Neuronal stem cell (in vitro differentiated cells): ENCODE data around the gene IL31.

Source experiments
- DNase-seq: peaks from one replicate; pipeline ENCODE4 v3.0.0-alpha.2; 2013; ENCODE audit warnings: low spot score
- H2AFZ ChIP-seq: one replicate; pipeline ENCODE4 v1.6.1; 2013; ENCODE audit warnings: mild to moderate bottlenecking, low read length, inconsistent platforms
- H2AK5ac ChIP-seq: 2 replicates; pipeline ENCODE4 v1.6.1; 2013; ENCODE audit warnings: low read depth, mild to moderate bottlenecking, inconsistent platforms, low read length, moderate library complexity, mixed read lengths
- H2BK120ac ChIP-seq: 2 replicates; pipeline ENCODE4 v1.6.1; 2013; ENCODE audit warnings: low read depth, mild to moderate bottlenecking, inconsistent platforms, low read length, moderate library complexity, mixed read lengths
- H2BK12ac ChIP-seq: one replicate; pipeline ENCODE4 v1.6.1; 2013; ENCODE audit warnings: low read length, inconsistent platforms
- H2BK15ac ChIP-seq: 2 replicates; pipeline ENCODE4 v1.6.1; 2013; ENCODE audit warnings: mild to moderate bottlenecking, low read length, inconsistent platforms, mixed read lengths
- H2BK5ac ChIP-seq: one replicate; pipeline ENCODE4 v1.6.1; 2013; ENCODE audit warnings: inconsistent platforms, mild to moderate bottlenecking, low read length, moderate library complexity
- H3K14ac ChIP-seq: one replicate; pipeline ENCODE4 v1.6.1; 2013; ENCODE audit warnings: low read length, inconsistent platforms
- H3K18ac ChIP-seq: 2 replicates; pipeline ENCODE4 v1.6.1; 2013; ENCODE audit warnings: low read length, inconsistent platforms
- H3K23ac ChIP-seq: 2 replicates; pipeline ENCODE4 v1.6.1; 2013; ENCODE audit warnings: low read depth, mild to moderate bottlenecking, mixed read lengths, low read length, inconsistent platforms; ENCODE audit not compliant: poor library complexity
- H3K27ac ChIP-seq: replicated peaks from 3 replicates; pipeline ENCODE4 v1.5.1; 2013; ENCODE audit warnings: low read length, inconsistent platforms
- H3K27me3 ChIP-seq, 3 experiments: 2 replicates each; pipeline ENCODE4 v1.6.1; 2013; ENCODE audit warnings: low read length in 3 of 3, mild to moderate bottlenecking in 2 of 3, inconsistent platforms in 1 of 3, low read depth in 1 of 3, mixed read lengths in 1 of 3, moderate library complexity in 1 of 3; ENCODE audit not compliant: control insufficient read depth in 3 of 3, insufficient read depth in 3 of 3
- H3K36me3 ChIP-seq, 2 donors: replicated peaks in 1 of 2; 2 replicates each; pipeline ENCODE4 v1.6.1; 2013; ENCODE audit warnings: low read length in 2 of 2; ENCODE audit not compliant: control insufficient read depth in 2 of 2, insufficient read depth in 2 of 2
- H3K4ac ChIP-seq: 2 replicates; pipeline ENCODE4 v1.6.1; 2013; ENCODE audit warnings: inconsistent platforms, mild to moderate bottlenecking, low read length, moderate library complexity
- H3K4me1 ChIP-seq, 2 donors: 1 replicate in 1 of 2; 2 replicates in 1 of 2; pipeline ENCODE4 v1.6.1; 2013; ENCODE audit warnings: low read length in 2 of 2, low read depth in 1 of 2; ENCODE audit not compliant: control insufficient read depth in 2 of 2, insufficient read depth in 1 of 2
- H3K4me2 ChIP-seq: one replicate; pipeline ENCODE4 v1.6.1; 2013; ENCODE audit warnings: mild to moderate bottlenecking, low read length, inconsistent platforms; ENCODE audit not compliant: insufficient read depth, poor library complexity, severe bottlenecking
- H3K4me3 ChIP-seq, 2 donors: 2 replicates each; pipeline ENCODE4 v1.5.1; 2013; ENCODE audit warnings: low read length in 2 of 2, mild to moderate bottlenecking in 2 of 2, inconsistent platforms in 1 of 2, moderate library complexity in 1 of 2
- H3K79me1 ChIP-seq: one replicate; pipeline ENCODE4 v1.6.1; 2013; ENCODE audit warnings: low read depth, mild to moderate bottlenecking, inconsistent platforms, low read length, moderate library complexity
- H3K9ac ChIP-seq: one replicate; pipeline ENCODE4 v1.6.1; 2013; ENCODE audit warnings: mild to moderate bottlenecking, low read depth, low read length, inconsistent platforms; ENCODE audit not compliant: poor library complexity
- H3K9me3 ChIP-seq, 2 donors: replicated peaks in 1 of 2; 2 replicates each; pipeline versions ENCODE3 to v1.6.1; 2013; ENCODE audit warnings: low read length in 2 of 2, mild to moderate bottlenecking in 2 of 2, inconsistent platforms in 1 of 2, low read depth in 1 of 2, mixed read lengths in 1 of 2, moderate library complexity in 1 of 2; ENCODE audit not compliant: control insufficient read depth in 2 of 2, insufficient read depth in 1 of 2
- H4K8ac ChIP-seq: one replicate; pipeline ENCODE4 v1.6.1; 2013; ENCODE audit warnings: low read depth, mild to moderate bottlenecking, inconsistent platforms, low read length, moderate library complexity
- H4K91ac ChIP-seq: one replicate; pipeline ENCODE4 v1.6.1; 2013; ENCODE audit warnings: low read length, low read depth, mild to moderate bottlenecking, inconsistent platforms; ENCODE audit not compliant: poor library complexity
- WGBS, 2 donors: extraction: QIAGEN DNeasy Blood & Tissue Kit; methylation state at CpG; one replicate each; pipeline ENCODE4 v1.1.7; 2013; ENCODE audit warnings: missing lambda C conversion rate in 2 of 2, mixed read lengths in 1 of 2; ENCODE audit not compliant: insufficient read length in 2 of 2, insufficient replicate concordance in 1 of 2; ENCODE audit errors: extremely low coverage in 2 of 2; 5-methylcytosine and 5-hydroxymethylcytosine counted together

IL31 gene

DNA sequence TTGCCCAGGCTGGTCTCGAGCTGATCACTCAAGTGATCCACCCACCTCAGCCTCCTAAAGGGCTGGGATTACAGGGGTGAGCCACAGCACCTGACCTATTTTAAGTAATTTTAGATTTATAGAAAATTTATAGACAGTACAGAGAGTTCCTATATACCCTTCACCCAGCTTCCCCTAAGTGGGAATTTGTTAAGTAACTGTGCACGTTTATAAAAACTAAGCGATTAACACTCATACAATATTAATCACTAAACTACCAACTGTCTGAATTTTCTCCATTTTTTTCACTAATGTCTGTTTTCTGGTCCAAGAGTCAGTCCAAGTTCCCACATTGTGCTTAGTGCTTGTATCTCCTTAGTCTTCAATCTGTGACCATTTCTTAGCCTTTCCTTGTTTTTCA is 5.5 kb downstream of the IL31 start:
- no peak overlapping the region for H2BK120ac ChIP-seq
- no peak overlapping the region for H2BK15ac ChIP-seq
- no peak overlapping the region for H3K23ac ChIP-seq
- no peak overlapping the region for H3K14ac ChIP-seq
- H4K91ac ChIP-seq: no peak overlapping the region
- no peak overlapping the region for H3K18ac ChIP-seq
- no peak overlapping the region for H3K4me3 ChIP-seq
- no peak overlapping the region for H2BK5ac ChIP-seq
- peaks cover 0 to 2% of the 10 kb centered on the region in 2 donors for H3K9me3 ChIP-seq
- peaks cover 0 to 5% (median 0%) of the 10 kb centered on the region in 3 experiments for H3K27me3 ChIP-seq
- no peak overlapping the region for H3K27ac ChIP-seq
- H2BK12ac ChIP-seq: no peak overlapping the region
- no peak overlapping the region for H3K4me2 ChIP-seq
- WGBS, 2 donors: no CpG with 5 or more reads among the region's 3 CpGs
- H2AK5ac ChIP-seq: no peak overlapping the region
- no peak overlapping the region for H3K9ac ChIP-seq
- peaks cover 0 to 6% of the 10 kb centered on the region in 2 donors for H3K4me1 ChIP-seq
- no peak overlapping the region for H2AFZ ChIP-seq
- no peak overlapping the region for H3K4ac ChIP-seq
- DNase-seq: no peak
- H3K79me1 ChIP-seq: no peaks in the 10 kb centered on the region
- H4K8ac ChIP-seq: no peak overlapping the region
- no peaks in the 10 kb centered on the region for H3K36me3 ChIP-seq

DNA sequence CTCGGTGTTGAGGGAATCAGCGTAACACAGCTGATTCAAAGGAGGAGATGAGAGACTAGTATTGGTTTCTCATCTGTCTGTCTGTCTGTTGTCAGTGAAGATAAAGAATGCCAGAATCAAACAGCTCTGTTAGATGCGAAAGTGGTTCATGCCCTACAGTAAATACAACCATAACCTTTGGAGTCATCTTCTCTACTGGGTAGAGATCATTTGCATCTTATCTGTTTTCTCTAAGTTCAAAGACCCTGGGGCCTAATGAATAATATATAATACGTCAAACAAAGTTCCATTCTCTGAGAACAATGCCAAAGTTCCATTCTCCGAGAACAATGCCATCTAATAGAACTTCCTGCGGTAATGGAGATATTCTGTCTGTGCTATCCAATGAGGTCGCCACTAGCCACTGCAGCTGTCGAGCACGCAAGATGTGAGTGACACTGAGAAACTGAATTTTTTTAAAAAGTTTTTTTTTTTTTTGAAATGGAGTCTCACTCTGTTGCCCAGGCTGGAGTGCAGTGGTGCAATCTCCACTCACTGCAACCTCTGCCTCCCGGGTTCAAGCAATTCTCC is 6.6 kb downstream of the IL31 start:
- Histone ChIP-seq H3K4me1 (peaks cover 0 to 6% of the 10 kb centered on the region in 2 donors), H3K27me3 (no peaks in the 10 kb centered on the region), H3K4me3 (no peak overlapping the region), H2AFZ (peak overlapping the region; percentile 61), H2BK120ac (no peak overlapping the region), H4K91ac (no peak overlapping the region), H3K9ac (no peak overlapping the region), H2AK5ac (no peak overlapping the region), H3K27ac (no peak overlapping the region), H3K23ac (no peak overlapping the region), H3K9me3 (peaks cover 0 to 2% of the 10 kb centered on the region in 2 donors), H3K4ac (no peak overlapping the region), H2BK12ac (no peak overlapping the region), H3K36me3 (no peaks in the 10 kb centered on the region), H3K14ac (no peak overlapping the region), H4K8ac (no peak overlapping the region), H3K4me2 (no peak overlapping the region), H2BK15ac (no peak overlapping the region), H2BK5ac (no peak overlapping the region), H3K79me1 (no peaks in the 10 kb centered on the region), H3K18ac (no peak overlapping the region)
- no peak for DNase-seq
- WGBS, 2 donors: no CpG with 5 or more reads among the region's 10 CpGs

DNA sequence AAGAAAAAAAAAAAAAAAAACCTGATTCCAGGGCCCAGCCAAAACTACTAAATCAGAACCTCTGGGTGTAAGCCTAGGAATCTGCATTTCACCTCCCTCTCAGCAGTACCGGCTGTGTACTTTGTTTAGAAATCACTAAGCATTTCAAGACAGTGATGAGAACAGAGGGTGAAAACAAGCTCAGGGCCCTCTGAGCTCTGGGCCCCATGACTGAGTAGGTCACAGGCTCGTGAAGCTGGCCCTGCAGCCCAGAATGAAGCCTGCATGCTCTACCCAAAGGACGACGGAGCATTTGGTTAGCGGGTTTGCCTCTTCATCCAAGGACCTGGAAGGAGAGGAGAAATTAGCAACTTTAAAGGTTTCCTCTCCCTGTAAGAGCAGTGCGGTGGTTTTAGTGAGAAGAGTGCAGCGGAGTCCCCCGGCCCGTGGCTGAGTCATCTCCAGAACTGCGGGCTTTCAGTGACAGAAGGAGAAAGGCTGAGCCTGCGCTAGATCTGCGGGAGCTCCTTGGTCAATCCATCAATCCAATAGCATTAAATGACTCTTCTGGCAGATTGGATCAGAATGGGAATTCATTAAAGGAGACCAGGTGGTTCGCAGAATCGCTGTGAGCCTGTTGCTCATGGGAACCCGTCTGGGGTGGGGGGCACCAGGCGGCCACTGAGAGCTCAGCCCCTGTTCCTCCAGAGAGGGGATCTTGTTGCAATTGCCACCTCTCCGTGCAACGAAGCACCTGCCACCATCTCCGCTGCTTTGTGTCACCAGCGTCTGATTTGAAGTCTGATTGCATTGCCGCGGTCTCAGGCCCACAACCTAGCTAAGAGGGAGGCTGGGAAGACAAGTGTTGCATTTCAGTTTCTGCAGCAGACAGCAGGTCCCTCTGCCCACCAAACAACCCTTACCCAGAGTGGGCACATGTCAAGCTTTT is 7.3 kb downstream of the IL31 start:
- H2BK12ac ChIP-seq: no peak overlapping the region
- H3K79me1 ChIP-seq: no peaks in the 10 kb centered on the region
- no peaks in the 10 kb centered on the region for H3K36me3 ChIP-seq
- peak overlapping the region; percentile 61 for H2AFZ ChIP-seq
- no peak overlapping the region for H3K4ac ChIP-seq
- no peak for DNase-seq
- H3K23ac ChIP-seq: no peak overlapping the region
- WGBS, 2 donors: no CpG with 5 or more reads among the region's 22 CpGs
- H3K14ac ChIP-seq: no peak overlapping the region
- H3K27me3 ChIP-seq: no peaks in the 10 kb centered on the region
- no peak overlapping the region for H2BK120ac ChIP-seq
- H2BK5ac ChIP-seq: no peak overlapping the region
- peaks cover 0 to 2% of the 10 kb centered on the region in 2 donors for H3K9me3 ChIP-seq
- no peak overlapping the region for H3K4me2 ChIP-seq
- no peak overlapping the region for H3K18ac ChIP-seq
- H2AK5ac ChIP-seq: no peak overlapping the region
- no peak overlapping the region for H4K91ac ChIP-seq
- peaks cover 0 to 6% of the 10 kb centered on the region in 2 donors for H3K4me1 ChIP-seq
- H4K8ac ChIP-seq: no peak overlapping the region
- no peak overlapping the region for H3K9ac ChIP-seq
- H2BK15ac ChIP-seq: no peak overlapping the region
- no peak overlapping the region for H3K27ac ChIP-seq
- no peak overlapping the region for H3K4me3 ChIP-seq

DNA sequence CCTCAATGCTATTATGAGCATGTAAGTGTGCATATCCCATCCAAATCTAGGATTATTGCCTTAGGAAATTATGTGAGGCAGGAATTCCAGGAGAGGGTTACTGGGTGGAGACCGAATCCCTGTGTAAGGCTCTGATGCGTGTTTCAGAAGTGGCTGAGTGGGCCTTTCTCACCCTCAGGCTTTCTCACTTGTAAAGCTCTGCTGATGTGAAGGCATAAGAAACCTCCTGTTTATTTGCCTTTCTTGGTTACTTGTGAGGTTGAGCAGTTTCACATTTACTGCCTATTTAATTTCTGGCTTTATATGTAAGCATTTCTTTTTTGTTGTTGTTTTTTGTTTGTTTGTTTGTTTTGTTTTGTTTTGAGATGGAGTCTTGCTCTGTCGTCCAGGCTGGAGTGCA is 11.0 kb downstream of the IL31 start:
- H3K4me3 ChIP-seq: no peak overlapping the region
- H3K36me3 ChIP-seq: no peaks in the 10 kb centered on the region
- no peak overlapping the region for H4K8ac ChIP-seq
- no peaks in the 10 kb centered on the region for H3K9me3 ChIP-seq
- no peak overlapping the region for H2BK120ac ChIP-seq
- no peak overlapping the region for H2BK15ac ChIP-seq
- DNase-seq: no peak
- peaks cover 0 to 4% (median 0%) of the 10 kb centered on the region in 3 experiments for H3K27me3 ChIP-seq
- H3K79me1 ChIP-seq: no peaks in the 10 kb centered on the region
- H3K4me2 ChIP-seq: no peak overlapping the region
- H3K4ac ChIP-seq: no peak overlapping the region
- no peak overlapping the region for H2BK12ac ChIP-seq
- no peak overlapping the region for H3K14ac ChIP-seq
- no peak overlapping the region for H3K27ac ChIP-seq
- H3K9ac ChIP-seq: no peak overlapping the region
- no peak overlapping the region for H4K91ac ChIP-seq
- H3K18ac ChIP-seq: no peak overlapping the region
- no peak overlapping the region for H2AK5ac ChIP-seq
- no peak overlapping the region for H2AFZ ChIP-seq
- no CpG with 5 or more reads among the region's 3 CpGs for WGBS, 2 donors
- H3K4me1 ChIP-seq: peaks cover 0 to 6% of the 10 kb centered on the region in 2 donors
- no peak overlapping the region for H2BK5ac ChIP-seq
- no peak overlapping the region for H3K23ac ChIP-seq
